Prostate gland (tissue), 2 donors: ENCODE data around the gene BIRC7. TPM values are rescaled to one million over a fixed set of nuclear protein-coding genes. Genes with fewer than 3 reads are reported as not detected.

Experiments used
- DNase-seq: peaks from one replicate; pipeline ENCODE4 v3.0.0-alpha.2; 2019; ENCODE audit warnings: low spot score
- H3K27ac ChIP-seq, 2 donors: fragments of 200-600 bp; sonication (generic); 2 replicates each; pipeline ENCODE4 v1.5.1; 2017 to 2019
- H3K27me3 ChIP-seq: fragments of 200-600 bp; sonication (generic); replicated peaks from 2 replicates; pipeline ENCODE4 v1.5.1; 2019; ENCODE audit not compliant: insufficient read depth
- H3K36me3 ChIP-seq, 2 donors: fragments of 200-600 bp; sonication (generic); 1 replicate in 1 of 2; 2 replicates in 1 of 2; pipeline versions ENCODE4 v1.5.1 to v1.8.1; 2017 to 2019
- H3K4me1 ChIP-seq: fragments of 200-600 bp; sonication (generic); replicated peaks from 2 replicates; pipeline ENCODE4 v1.5.1; 2019
- H3K4me3 ChIP-seq, 2 donors: fragments of 200-600 bp; sonication (generic); 2 replicates each; pipeline ENCODE4 v1.5.1; 2017 to 2019
- H3K9me3 ChIP-seq: fragments of 200-600 bp; sonication (generic); 2 replicates; pipeline ENCODE4 v1.5.1; 2017
- POLR2A ChIP-seq: fragments of 450-650 bp; IDR thresholded peaks from one replicate; pipeline ENCODE4 v1.6.1; 2016; ENCODE audit warnings: antibody characterized with exemption, mild to moderate bottlenecking
- POLR2AphosphoS5 ChIP-seq: sonication (generic); formaldehyde crosslinking; IDR thresholded peaks from one replicate; pipeline ENCODE4 v1.6.1; 2017; ENCODE audit warnings: antibody characterized with exemption
- WGBS: methylation state at CpG from one replicate; pipeline ENCODE4 v1.1.5; 2018; 5-methylcytosine and 5-hydroxymethylcytosine counted together
- intact Hi-C: fragments of 100-400 bp; cut with DNase I; formaldehyde crosslinking; loops from one replicate; pipeline ENCODE4 v1.14.2; 2022
- total RNA-seq, 2 donors: library from RNA; depleted of rRNA; stranded (reverse); fragments of >200 nt; gene quantifications; one replicate each; pipeline ENCODE4 v1.1.0, GENCODE V29; 2016
- TF ChIP-seq, protein P1 (sequence below), 4 experiments: fragments of 200-600 bp in 2 of 4; fragments of 450-650 bp in 2 of 4; sonication (generic) in 2 of 4; IDR thresholded peaks; 1 replicate in 3 of 4; 2 replicates in 1 of 4; pipeline ENCODE4 v1.5.1; 2016 to 2019; ENCODE audit warnings: antibody characterized with exemption in 4 of 4, mild to moderate bottlenecking in 2 of 4, moderate library complexity in 2 of 4

The BIRC7 gene
- total RNA-seq, 2 donors from 2014 or later = not detected

DNA sequence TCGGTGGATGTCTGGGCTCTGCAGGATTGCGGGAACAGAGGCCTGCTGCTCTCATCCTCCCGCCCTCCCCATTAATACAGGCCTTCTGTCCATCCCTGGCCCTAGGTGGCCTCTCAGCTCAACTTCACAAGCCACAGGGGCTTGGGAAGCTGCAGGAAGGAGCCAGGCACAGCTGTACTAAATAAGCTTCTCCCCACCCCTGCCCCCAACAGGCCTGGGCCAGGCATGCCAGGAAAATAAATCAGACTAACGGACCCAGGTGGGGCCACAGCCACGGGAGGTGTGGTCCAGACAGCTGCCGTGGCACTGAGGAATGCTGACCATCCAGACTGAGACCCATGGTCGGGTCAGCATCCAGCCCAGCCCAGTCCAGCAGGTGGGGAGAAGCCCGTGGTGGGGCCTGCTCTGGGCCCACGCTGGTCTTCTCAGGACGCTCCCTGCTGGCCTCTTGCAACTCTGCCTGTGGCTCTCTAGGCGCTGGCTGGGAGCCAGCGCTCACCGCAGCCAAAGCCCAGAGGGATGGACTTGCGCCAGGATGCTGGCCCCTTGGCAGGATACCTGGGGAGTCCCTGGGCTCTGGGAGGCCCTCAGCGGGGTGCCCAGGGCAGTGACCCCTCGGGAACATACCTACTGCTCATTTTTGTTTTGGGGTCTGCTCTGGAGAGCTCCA, 11.2 kb upstream of the BIRC7 start:
- DNase-seq = peak; percentile 32
- intact Hi-C loops = loop anchor here (5.0 kb wide), 1 partner anchor 167 kb away; no protein-coding TSS in a partner anchor
- peaks cover 3% of the 10 kb centered on the region for H3K27me3 ChIP-seq
- 33% methylated on average over 15 of the region's 16 CpGs for WGBS
- H3K9me3 ChIP-seq = no peaks in the 10 kb centered on the region
- no peaks in the 10 kb centered on the region for H3K4me1 ChIP-seq
- no peaks in the 10 kb centered on the region for H3K36me3 ChIP-seq
- H3K4me3 ChIP-seq = no peak overlapping the region
- no peak for TF ChIP-seq POLR2A
- TF ChIP-seq POLR2AphosphoS5 = no peak
- TF ChIP-seq, protein P1, sequence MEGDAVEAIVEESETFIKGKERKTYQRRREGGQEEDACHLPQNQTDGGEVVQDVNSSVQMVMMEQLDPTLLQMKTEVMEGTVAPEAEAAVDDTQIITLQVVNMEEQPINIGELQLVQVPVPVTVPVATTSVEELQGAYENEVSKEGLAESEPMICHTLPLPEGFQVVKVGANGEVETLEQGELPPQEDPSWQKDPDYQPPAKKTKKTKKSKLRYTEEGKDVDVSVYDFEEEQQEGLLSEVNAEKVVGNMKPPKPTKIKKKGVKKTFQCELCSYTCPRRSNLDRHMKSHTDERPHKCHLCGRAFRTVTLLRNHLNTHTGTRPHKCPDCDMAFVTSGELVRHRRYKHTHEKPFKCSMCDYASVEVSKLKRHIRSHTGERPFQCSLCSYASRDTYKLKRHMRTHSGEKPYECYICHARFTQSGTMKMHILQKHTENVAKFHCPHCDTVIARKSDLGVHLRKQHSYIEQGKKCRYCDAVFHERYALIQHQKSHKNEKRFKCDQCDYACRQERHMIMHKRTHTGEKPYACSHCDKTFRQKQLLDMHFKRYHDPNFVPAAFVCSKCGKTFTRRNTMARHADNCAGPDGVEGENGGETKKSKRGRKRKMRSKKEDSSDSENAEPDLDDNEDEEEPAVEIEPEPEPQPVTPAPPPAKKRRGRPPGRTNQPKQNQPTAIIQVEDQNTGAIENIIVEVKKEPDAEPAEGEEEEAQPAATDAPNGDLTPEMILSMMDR (IDR thresholded peaks at IDR 0.05) = no peak
- no peak overlapping the region for H3K27ac ChIP-seq

DNA sequence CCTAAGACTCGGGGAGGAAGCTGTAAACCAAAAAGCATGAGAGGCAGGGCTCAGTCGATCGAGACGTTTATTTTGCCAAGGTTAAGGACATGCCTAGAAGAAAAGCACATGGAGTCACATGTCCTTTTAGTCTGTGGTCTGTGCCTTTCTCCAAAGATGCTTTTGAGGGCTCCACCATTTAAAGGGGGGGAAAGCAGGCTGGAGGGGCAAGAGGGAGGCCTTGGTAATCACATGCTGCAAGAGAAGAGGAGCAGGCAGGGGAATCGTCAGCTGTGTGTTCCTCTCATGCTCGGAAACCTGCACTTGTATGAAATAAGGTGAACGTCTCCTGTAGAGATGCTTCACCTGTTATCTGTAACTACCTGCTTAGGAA, 10.6 kb upstream of the BIRC7 start:
- Histone ChIP-seq H3K36me3 (no peaks in the 10 kb centered on the region), H3K4me3 (no peak overlapping the region), H3K27me3 (peaks cover 3% of the 10 kb centered on the region), H3K27ac (no peak overlapping the region), H3K9me3 (no peaks in the 10 kb centered on the region), H3K4me1 (no peaks in the 10 kb centered on the region)
- no peak for DNase-seq
- intact Hi-C loops = loop anchor here (5.0 kb wide), 1 partner anchor 168 kb away; no protein-coding TSS in a partner anchor
- no peak for TF ChIP-seq POLR2AphosphoS5
- TF ChIP-seq POLR2A = no peak
- TF ChIP-seq, protein P1 (IDR thresholded peaks at IDR 0.05) = no peak
- WGBS = 29% methylated on average over 7 of the region's 7 CpGs

DNA sequence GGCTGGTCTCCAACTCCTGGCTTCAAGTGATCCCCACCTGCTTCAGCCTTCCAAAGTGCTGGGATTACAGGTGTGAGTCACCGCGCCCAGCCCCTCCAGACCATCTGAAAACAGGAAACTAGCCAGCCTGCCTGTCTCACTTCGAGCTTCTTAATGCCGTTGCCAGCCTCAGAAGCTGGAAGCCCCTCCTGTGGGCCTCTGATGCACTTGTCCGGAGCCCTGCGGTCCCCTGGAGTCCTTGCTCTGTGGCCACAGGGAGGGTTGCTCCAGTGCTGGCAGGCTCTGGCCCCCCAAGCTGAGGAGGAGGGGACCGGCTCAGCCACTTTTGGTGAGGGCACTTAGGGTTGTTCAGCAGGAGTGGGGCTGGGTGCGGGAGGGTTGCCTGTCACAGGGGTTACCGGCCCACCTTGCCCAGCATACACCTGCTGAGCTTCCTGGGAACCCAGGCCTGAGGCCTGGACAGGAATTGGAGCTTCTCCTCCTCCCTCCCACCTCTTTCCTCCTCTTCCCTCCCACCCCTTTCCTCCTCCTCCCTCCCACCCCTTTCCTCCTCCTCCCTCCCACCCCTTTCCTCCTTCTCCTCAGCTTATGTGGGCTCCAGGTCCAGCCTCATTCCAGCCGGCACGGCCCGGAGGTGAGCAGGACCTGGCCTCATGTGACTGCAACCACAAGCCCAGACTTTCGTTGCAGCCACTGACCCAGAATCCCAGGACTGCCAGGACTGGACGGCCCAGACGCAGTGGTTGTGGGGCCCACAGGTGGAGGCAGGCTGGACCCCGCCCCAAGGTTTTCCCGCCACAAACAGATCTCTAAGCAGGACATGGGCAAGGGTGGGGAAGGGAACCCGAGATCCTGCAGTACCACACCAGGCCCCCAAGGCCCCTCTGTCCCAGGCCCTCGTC, 9.4 kb upstream of the BIRC7 start:
- Histone ChIP-seq H3K4me1 (no peaks in the 10 kb centered on the region), H3K4me3 (no peak overlapping the region), H3K36me3 (no peaks in the 10 kb centered on the region), H3K27ac (no peak overlapping the region), H3K9me3 (no peaks in the 10 kb centered on the region), H3K27me3 (peaks cover 3% of the 10 kb centered on the region)
- WGBS = 74% methylated on average over 14 of the region's 19 CpGs
- TF ChIP-seq, protein P1 (IDR thresholded peaks at IDR 0.05) = no peak
- no peak for TF ChIP-seq POLR2AphosphoS5
- no peak for TF ChIP-seq POLR2A
- intact Hi-C loops = loop anchor here (5.0 kb wide), 1 partner anchor 169 kb away; no protein-coding TSS in a partner anchor
- DNase-seq = no peak

DNA sequence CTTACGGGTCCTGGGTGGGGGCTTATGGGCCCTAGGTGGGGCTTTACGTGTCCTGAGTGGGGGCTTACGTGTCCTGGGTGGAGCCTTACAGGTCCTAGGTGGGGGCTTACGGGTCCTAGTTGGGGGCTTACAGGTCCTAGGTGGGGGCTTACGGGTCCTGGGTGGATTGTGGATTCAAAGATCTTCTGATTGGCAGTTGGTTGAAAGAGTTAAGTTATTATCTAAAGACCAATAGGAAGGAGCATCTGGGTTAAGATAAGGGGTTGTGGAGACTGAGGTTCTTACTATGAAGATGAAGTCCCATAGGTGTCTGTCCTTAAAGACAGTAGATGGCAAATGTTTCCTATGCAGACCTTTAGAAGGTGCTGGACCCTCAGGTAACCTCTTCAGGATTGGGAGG, 8.4 kb upstream of the BIRC7 start:
- no peak for TF ChIP-seq POLR2A
- no peak for TF ChIP-seq POLR2AphosphoS5
- TF ChIP-seq, protein P1 (IDR thresholded peaks at IDR 0.05) = no peak
- Histone ChIP-seq H3K9me3 (no peaks in the 10 kb centered on the region), H3K36me3 (no peaks in the 10 kb centered on the region), H3K27ac (no peak overlapping the region), H3K27me3 (peaks cover 3% of the 10 kb centered on the region), H3K4me1 (no peaks in the 10 kb centered on the region), H3K4me3 (no peak overlapping the region)
- intact Hi-C loops = loop anchor here (5.0 kb wide), 1 partner anchor 170 kb away; no protein-coding TSS in a partner anchor
- DNase-seq = no peak
- WGBS = 100% methylated on average over 5 of the region's 5 CpGs
